ENCODE data around the gene ARHGAP27.

The ARHGAP27 gene

GRCh38 chr17:45403906-45404490, 28.7 kb downstream of the ARHGAP27 start:
- TF ChIP-seq REST (IDR thresholded peaks at IDR 0.05; ENCODE audit: low read depth) (no peak), YY1 (IDR thresholded peaks at IDR 0.05; ENCODE audit: low read depth) (no peak), EGR1 (IDR thresholded peaks at IDR 0.05) (no peak), TAF1 (IDR thresholded peaks at IDR 0.05; ENCODE audit: low read depth) (no peak), USF1 (IDR thresholded peaks at IDR 0.05) (no peak), NFIC (IDR thresholded peaks at IDR 0.05) (no peak), TCF12 (IDR thresholded peaks at IDR 0.05; ENCODE audit: low read depth) (no peak), EP300 (IDR thresholded peaks at IDR 0.05; ENCODE audit: borderline replicate concordance) (no peak), RAD21 (IDR thresholded peaks at IDR 0.05; ENCODE audit: low read depth) (no peak), CREB1 (IDR thresholded peaks at IDR 0.05; ENCODE audit: low read depth) (no peak), MAX (IDR thresholded peaks at IDR 0.05) (no peak), CEBPB (IDR thresholded peaks at IDR 0.05) (no peak), TEAD4 (IDR thresholded peaks at IDR 0.05) (no peak)

- TF ChIP-seq EGR1 (IDR thresholded peaks at IDR 0.05) (no peak), RAD21 (IDR thresholded peaks at IDR 0.05; ENCODE audit: low read depth) (no peak), TCF12 (IDR thresholded peaks at IDR 0.05; ENCODE audit: low read depth) (no peak), CREB1 (IDR thresholded peaks at IDR 0.05; ENCODE audit: low read depth) (no peak), USF1 (IDR thresholded peaks at IDR 0.05) (no peak), TAF1 (IDR thresholded peaks at IDR 0.05; ENCODE audit: low read depth) (no peak), EP300 (IDR thresholded peaks at IDR 0.05; ENCODE audit: borderline replicate concordance) (no peak)
Observed at GRCh38 chr17:45402916-45403315, 29.8 kb downstream of the ARHGAP27 start.

- no peak for TF ChIP-seq CREB1 (IDR thresholded peaks at IDR 0.05; ENCODE audit: low read depth)
- TF ChIP-seq CEBPB (IDR thresholded peaks at IDR 0.05), result no peak
- no peak for TF ChIP-seq EGR1 (IDR thresholded peaks at IDR 0.05)
- no peak for TF ChIP-seq NFIC (IDR thresholded peaks at IDR 0.05)
- TF ChIP-seq RAD21 (IDR thresholded peaks at IDR 0.05; ENCODE audit: low read depth), result no peak
- TF ChIP-seq YY1 (IDR thresholded peaks at IDR 0.05; ENCODE audit: low read depth), result no peak
- no peak for TF ChIP-seq TAF1 (IDR thresholded peaks at IDR 0.05; ENCODE audit: low read depth)
- TF ChIP-seq EP300 (IDR thresholded peaks at IDR 0.05; ENCODE audit: borderline replicate concordance), result no peak
- no peak for TF ChIP-seq USF1 (IDR thresholded peaks at IDR 0.05)
- no peak for TF ChIP-seq TCF12 (IDR thresholded peaks at IDR 0.05; ENCODE audit: low read depth)
- no peak for TF ChIP-seq FOXM1 (IDR thresholded peaks at IDR 0.05; ENCODE audit: borderline replicate concordance, low read depth)
- TF ChIP-seq MAX (IDR thresholded peaks at IDR 0.05), result no peak
- no peak for TF ChIP-seq REST (IDR thresholded peaks at IDR 0.05; ENCODE audit: low read depth)
- TF ChIP-seq ZBTB7A (IDR thresholded peaks at IDR 0.05; ENCODE audit: low read depth), result no peak
- TF ChIP-seq TEAD4 (IDR thresholded peaks at IDR 0.05), result no peak
Observed at GRCh38 chr17:45398800-45399199, 33.9 kb downstream of the ARHGAP27 start.

GRCh38 chr17:45397796-45398195, 34.9 kb downstream of the ARHGAP27 start:
- TF ChIP-seq NFIC (IDR thresholded peaks at IDR 0.05), result no peak
- no peak for TF ChIP-seq CREB1 (IDR thresholded peaks at IDR 0.05; ENCODE audit: low read depth)
- TF ChIP-seq CEBPB (IDR thresholded peaks at IDR 0.05), result no peak
- no peak for TF ChIP-seq ZBTB7A (IDR thresholded peaks at IDR 0.05; ENCODE audit: low read depth)
- no peak for TF ChIP-seq FOXM1 (IDR thresholded peaks at IDR 0.05; ENCODE audit: borderline replicate concordance, low read depth)
- no peak for TF ChIP-seq RAD21 (IDR thresholded peaks at IDR 0.05; ENCODE audit: low read depth)
- no peak for TF ChIP-seq TEAD4 (IDR thresholded peaks at IDR 0.05)
- no peak for TF ChIP-seq TCF12 (IDR thresholded peaks at IDR 0.05; ENCODE audit: low read depth)
- no peak for TF ChIP-seq USF1 (IDR thresholded peaks at IDR 0.05)
- TF ChIP-seq YY1 (IDR thresholded peaks at IDR 0.05; ENCODE audit: low read depth), result no peak
- TF ChIP-seq TAF1 (IDR thresholded peaks at IDR 0.05; ENCODE audit: low read depth), result no peak
- TF ChIP-seq EP300 (IDR thresholded peaks at IDR 0.05; ENCODE audit: borderline replicate concordance), result no peak
- TF ChIP-seq EGR1 (IDR thresholded peaks at IDR 0.05), result no peak
- TF ChIP-seq MAX (IDR thresholded peaks at IDR 0.05), result no peak
